NCI-H2196 treated with DMSO at 0.1 percent for 48 hours (cell line): Measurements from ENCODE around the gene PYHIN1.

Experiments used
- DNase-seq: peaks from one replicate; lab custom pipeline; 2025; ENCODE audit not compliant: unreplicated experiment; lab: John Stamatoyannopoulos, UW

Gene PYHIN1

GRCh38 chr1:158931055-158931737 lies at the start of gene PYHIN1:
Gene PYHIN1 (plus strand): TSS chr1:158931552. CDS start chr1:158936911, 5,359 bp downstream.
- DNase-seq, result no peak

GRCh38 chr1:158893654-158894053 lies 37.7 kb upstream of the PYHIN1 start:
- no peak for DNase-seq

GRCh38 chr1:158898722-158899121 lies 32.6 kb upstream of the PYHIN1 start:
- DNase-seq, result no peak

DNA sequence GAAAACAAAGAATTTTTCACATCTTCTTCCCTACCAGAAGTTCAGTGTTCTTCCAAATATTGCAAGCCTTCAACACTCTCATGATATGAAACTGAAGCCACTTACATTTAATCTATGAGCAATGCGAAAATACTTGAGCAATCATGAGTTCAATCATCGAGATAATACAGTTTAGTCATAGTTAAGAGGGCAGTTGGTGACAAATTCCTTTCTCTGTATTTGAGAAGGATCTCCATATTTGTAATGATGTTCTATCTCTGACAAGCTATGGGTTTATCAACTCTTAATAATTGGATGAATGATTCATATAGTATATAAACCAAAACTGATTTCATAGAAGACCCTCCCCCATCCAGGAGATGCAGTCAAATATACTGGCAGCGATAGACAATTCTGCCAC lies 29.7 kb upstream of the PYHIN1 start:
- no peak for DNase-seq

GRCh38 chr1:158916085-158916484 lies 15.3 kb upstream of the PYHIN1 start:
- no peak for DNase-seq

DNA sequence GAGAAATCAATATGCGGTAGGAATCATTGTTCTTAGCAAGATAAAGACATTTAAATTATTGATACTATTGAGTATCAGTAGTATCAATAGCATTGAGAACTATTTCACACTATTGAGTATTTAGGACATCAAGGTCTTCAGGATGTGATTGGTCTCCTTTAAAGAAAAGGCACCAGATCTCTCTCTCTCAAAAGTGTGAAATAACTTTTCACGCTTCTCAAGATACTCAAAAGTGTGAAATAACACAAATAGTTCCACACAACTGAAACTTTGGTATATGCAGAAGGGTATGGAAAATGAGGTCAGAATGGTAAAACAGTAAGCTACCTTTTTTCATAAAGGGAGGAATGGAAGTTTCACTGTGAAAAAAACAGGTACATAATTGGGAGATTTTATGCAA lies 6.7 kb upstream of the PYHIN1 start:
- DNase-seq, result no peak

- DNase-seq, result no peak
Observed at GRCh38 chr1:158930504-158930903, 848 bp upstream of the PYHIN1 start.

- no peak for DNase-seq
Observed at GRCh38 chr1:158932171-158932570, 819 bp downstream of the PYHIN1 start.

GRCh38 chr1:158933621-158934020 lies 2.3 kb downstream of the PYHIN1 start:
- no peak for DNase-seq

GRCh38 chr1:158939180-158939579 lies 7.8 kb downstream of the PYHIN1 start:
- no peak for DNase-seq

- DNase-seq, result no peak
Observed at GRCh38 chr1:158941317-158941716, 10.0 kb downstream of the PYHIN1 start.

DNA sequence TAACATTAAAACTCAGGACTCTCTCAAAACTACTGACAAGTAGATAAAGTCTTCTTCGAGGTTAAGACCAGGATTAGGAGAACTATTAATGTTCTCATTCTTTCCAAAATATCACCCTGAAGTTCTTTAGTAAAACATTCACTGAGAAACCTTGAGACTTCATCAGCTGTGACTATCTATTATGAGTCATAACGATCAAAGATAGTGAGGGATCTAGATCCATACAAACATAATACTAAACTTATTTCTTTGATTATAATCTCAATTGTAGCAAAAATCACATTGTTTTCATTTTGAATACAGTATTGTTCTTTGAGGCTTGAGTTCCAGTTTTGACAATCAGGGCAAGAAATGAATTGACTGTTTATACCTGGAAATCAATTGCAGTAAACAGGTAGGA lies 11.1 kb downstream of the PYHIN1 start:
- DNase-seq, result no peak

DNA sequence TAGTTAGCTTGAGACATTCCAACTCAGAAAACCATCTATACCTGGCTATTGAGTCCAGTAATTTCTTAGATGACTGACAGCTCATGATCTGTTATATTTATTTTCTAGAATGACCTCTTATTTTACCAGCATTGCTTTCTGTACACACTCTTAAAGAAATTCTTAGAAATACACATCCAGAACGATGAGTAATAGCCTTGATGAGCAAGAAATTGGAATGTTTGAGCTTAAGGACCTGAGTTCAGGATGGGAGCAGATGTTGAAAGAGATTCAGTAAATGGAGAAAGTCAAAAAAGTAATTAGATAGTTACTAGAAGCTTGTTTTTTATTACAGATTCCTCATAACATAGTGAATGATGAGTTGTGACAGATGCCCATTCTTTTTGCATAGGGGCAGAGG lies 11.7 kb downstream of the PYHIN1 start:
- DNase-seq, result no peak

- no peak for DNase-seq
Observed at GRCh38 chr1:158945061-158945460, 13.7 kb downstream of the PYHIN1 start.

GRCh38 chr1:158946785-158947184 lies 15.4 kb downstream of the PYHIN1 start:
- no peak for DNase-seq

DNA sequence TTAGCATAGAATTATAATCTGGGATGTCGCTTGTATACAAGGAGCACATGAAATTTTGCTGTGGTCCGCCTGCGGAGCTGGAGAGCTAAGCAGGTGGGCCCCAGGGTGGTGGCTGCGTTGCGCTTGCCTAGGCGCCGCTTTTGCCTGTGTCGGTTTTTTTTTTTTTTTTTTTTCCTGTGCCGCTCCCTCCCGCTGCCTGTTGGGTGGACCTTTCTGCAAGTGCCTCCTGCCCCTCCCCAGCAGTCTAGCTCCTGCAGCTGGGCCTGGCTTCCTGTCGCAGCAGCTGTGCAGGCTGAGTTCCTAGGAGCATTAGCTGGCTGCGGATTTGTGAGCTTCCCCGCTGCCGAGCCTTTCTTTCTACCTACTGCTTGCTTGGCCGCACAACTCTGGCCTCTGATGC lies 20.6 kb downstream of the PYHIN1 start:
- DNase-seq, result no peak

GRCh38 chr1:158952416-158952815 lies 21.1 kb downstream of the PYHIN1 start:
- no peak for DNase-seq

- DNase-seq, result no peak
Observed at GRCh38 chr1:158961178-158961577, 29.8 kb downstream of the PYHIN1 start.

DNA sequence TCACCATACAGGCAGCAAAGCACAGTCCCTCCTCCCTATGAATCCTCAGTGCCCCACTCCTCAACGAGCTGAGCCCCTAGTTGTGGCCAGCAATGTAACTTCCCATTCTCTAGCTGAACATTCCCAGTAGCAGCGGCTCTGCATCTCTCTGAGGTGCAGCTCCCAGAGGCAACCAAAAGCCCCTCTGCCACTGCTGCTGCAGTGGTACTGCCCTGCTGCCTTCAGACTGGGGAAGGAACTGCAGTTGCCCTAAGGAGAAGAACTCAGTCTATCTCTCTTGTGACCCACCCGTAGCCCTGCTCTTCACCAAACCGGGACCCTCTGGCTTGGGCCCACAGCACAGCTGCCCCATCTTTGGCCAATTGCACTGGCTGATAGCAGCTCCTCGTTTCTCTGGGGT lies 31.6 kb downstream of the PYHIN1 start:
- no peak for DNase-seq

GRCh38 chr1:158969166-158969565 lies 37.8 kb downstream of the PYHIN1 start:
- DNase-seq, result no peak

DNA sequence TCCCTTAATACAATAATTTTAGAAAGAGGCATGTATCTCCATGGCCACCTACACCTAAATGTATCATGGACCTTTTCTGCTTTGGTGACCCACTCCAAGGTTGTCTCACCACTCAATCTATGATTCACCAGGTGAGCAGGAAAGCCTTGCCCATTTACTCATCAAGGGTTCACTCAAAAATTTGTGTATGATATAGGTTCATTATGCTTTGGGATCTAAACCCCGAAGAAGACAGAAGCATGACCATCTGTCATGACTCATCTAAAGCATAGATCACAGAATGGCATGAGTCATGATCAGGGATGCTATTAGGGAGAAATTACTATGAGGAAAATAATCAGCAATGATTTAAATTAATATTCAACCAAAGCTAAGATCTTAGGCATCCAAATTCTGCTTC lies 38.5 kb downstream of the PYHIN1 start:
- no peak for DNase-seq

DNA sequence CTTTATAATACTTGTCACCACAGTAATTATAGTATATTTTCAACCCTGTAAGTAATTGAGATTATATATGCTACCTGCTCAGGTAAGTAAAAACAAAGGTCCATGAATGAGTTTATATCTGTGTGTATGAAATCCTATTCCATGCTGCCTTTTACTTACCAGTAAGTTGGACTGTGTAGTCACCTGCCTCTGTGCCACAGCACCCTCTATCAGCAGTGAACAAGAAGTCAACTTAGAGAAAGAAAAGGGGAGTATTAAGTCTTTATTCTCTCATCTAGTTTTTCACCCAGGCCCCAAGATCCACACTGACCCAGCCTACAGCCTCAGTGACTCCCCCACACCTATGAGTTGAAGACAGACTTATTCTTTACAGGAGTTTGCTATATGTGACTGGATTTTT lies 41.5 kb downstream of the PYHIN1 start:
- DNase-seq, result no peak

DNA sequence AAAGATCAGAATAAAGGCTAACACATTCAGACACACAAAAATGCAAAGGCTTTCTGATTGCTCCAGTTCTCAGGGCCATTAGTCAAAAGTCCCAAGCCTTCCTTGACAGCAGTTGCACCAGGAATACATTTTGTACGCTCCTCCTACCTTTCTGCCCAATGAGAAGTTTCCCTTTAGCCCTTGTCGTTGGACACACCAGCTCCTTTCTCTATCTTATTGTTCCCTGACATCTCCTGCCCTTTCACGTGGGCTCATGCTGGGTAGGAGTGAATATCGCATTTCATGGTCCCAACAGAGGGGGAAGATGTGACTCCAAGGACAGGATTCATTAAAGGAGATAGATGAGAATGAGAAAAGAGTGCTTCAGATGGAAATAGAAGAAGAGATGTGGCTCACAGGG lies 44.9 kb downstream of the PYHIN1 start:
- DNase-seq, result no peak
